ENCODE measurements around the gene C4orf50.

DNA sequence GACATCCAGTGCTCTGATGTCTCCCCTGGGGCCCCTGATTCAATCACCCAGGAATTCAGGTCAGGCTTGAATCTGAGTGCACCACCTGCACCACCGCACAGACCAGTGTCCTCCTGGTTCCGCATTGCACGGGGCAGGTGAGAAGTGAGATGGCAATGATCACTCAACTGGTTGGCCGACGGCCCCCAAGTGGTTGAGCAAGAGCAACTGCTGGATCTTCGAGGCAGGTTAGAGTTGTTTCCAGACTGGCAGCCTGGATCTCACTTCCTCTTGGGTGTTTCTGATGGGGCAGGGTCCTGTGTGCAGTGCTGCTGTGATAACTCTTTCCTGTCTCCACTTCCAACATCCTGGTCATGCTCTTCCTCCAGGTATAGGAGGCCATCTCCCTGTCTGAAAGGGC is 50.4 kb downstream of the C4orf50 start:
- no peak for TF ChIP-seq EP300 (conservative IDR thresholded peaks at IDR 0.05; ENCODE audit: poor library complexity, severe bottlenecking)
- TF ChIP-seq, protein P1, sequence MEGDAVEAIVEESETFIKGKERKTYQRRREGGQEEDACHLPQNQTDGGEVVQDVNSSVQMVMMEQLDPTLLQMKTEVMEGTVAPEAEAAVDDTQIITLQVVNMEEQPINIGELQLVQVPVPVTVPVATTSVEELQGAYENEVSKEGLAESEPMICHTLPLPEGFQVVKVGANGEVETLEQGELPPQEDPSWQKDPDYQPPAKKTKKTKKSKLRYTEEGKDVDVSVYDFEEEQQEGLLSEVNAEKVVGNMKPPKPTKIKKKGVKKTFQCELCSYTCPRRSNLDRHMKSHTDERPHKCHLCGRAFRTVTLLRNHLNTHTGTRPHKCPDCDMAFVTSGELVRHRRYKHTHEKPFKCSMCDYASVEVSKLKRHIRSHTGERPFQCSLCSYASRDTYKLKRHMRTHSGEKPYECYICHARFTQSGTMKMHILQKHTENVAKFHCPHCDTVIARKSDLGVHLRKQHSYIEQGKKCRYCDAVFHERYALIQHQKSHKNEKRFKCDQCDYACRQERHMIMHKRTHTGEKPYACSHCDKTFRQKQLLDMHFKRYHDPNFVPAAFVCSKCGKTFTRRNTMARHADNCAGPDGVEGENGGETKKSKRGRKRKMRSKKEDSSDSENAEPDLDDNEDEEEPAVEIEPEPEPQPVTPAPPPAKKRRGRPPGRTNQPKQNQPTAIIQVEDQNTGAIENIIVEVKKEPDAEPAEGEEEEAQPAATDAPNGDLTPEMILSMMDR (IDR thresholded peaks at IDR 0.05; ENCODE audit: poor library complexity, severe bottlenecking) = no peak
